Measurements from ENCODE around the gene LSP1.

LSP1 gene

DNA sequence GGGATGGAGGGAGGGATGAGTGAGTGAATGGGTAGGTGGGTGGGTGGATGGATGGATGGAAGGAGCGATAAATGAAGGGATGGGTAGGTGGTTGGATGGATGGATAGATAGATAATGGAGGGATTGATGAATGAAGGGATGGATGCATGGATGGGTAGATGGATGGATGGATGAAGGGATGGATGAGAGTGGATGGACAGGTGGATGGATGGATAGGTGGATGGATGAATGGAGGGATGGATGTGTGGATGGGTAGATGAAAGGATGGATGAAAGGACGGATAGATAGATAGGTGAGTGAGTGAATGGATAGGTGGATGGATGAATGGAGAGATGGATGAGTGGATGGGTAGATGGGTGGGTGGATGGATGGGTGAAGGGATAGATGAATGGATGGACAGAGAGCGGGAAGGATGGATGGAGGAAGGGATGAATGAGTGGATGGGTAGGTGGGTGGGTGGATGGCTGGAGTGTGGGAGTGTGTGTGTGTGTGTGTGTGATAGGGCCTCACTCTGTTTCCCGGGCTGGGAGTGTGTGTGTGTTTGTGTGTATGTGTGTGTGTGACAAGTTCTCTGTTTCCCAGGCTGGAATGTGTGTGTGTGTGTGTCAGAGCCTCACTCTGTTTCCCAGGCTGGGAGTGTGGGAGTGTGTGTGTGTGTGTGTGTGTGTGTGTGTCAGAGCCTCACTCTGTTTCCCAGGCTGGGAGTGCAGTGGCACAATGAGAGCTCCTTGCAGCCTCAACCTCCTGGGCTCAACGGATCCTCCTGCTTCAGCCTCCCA lies 40.9 kb downstream of the LSP1 start:
- no peak for DNase-seq

DNA sequence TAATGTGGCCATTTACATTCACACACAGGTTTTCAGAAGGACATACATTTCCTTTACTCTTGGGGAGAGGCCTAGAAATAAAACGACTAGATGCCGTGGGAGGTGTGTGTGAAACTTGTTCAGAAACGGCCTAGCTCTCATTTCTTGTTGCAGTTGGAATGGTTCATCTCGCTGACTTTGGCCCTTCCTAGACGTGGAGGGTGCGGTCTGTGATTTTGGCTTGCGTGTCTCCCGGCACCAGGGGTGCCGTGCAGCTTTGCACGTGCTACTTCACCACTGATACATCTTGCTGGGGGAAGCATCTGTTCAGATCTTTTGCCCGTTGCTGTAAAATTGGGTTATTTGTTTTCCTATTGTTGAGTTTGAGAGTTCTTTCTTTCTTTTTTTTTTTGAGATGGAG lies 41.9 kb downstream of the LSP1 start:
- DNase-seq: no peak

DNA sequence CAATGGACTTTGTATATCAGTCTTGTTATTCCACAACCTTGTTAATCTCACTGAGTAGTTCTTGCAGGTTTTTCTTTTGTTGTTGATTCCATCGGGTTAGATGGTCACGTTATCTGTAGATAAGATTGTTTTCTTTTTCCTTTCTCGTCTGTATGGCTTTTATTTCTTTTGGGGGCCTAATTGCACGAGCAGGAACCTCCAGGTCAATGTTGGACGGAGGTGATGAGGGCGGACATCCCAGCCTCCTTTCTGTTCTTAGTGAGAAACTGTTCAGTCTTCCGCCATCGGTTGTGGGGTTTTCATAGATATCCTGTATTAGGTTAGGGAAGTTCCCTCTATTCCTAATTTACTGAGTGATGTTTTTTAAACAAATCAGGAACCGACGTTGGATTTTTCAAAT lies 43.6 kb downstream of the LSP1 start:
- DNase-seq: no peak

DNA sequence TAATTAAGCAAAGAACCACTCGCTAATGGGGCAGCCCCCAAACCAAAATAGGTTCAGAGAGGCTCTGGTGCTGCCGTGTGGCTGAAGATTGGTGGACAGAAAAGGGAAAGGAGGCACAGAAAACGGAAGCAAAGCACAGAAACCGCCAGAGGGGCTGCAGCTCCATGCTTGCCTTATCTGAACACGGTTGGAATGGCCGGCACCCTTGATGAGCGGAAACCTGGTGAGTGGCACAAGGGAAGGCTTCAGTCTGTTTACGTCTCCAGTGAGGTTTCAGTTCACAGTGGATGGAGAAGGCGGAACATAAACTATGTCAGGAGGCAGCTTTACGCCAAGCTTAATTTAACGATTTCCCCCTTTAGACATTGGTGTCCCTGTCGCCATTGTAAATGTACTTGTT lies 44.0 kb downstream of the LSP1 start:
- DNase-seq: no peak

DNA sequence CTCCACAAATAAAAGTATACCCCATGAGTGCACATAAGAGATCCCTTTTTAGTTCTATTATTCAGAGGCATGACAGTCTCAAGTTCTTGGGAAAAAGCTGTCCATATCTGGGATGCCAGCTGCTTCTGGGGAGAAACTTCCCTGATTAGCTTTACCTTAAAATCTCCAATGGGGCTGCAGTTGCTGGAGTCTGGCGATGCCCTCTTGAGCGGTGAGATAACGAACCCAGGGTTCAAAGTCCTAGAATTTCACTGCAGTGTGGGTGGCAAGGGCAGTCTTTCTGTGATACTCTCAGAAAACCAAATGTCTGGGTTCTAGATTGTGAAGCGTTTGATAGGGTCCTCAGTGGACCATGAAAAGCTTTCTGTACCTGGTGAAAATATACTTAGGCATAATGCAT lies 46.2 kb downstream of the LSP1 start:
- DNase-seq: no peak

DNA sequence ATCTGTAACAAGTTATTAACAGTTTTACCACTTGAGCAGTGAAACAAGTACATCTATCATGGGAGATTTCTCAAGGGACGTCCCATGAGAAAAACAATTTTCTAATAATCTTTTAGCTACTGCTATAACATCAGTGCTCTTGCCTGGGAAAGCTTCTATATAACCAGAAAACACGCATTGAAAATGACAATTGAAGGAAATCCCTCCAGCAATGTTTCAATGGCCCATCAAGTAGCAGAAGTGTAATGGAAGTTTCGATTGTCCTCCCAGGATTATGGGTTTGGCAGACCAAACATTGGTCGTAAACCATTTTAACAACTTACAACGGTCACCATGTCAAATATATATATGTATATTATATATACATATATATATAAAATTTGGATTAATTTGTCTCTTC lies 46.8 kb downstream of the LSP1 start:
- DNase-seq: no peak

DNA sequence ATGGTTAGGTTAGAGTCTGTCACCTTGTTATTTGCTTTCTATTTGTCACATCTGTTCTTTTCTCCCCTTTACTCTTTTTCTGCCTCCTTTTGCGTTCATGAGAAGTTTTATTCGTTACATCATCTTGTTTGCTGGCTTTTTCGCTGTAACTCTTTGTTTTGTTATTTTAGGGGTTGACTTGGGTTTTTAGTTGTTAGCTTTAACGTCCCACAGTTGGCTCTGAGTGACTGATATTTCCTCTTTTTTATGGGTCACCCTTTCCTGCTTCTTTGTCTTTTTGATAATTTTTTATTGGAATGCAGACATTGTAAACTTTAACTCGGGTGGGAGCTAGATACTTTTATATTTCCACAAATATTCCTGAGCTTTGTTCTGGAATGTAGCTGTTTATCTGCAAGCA lies 53.3 kb downstream of the LSP1 start:
- DNase-seq: no peak

DNA sequence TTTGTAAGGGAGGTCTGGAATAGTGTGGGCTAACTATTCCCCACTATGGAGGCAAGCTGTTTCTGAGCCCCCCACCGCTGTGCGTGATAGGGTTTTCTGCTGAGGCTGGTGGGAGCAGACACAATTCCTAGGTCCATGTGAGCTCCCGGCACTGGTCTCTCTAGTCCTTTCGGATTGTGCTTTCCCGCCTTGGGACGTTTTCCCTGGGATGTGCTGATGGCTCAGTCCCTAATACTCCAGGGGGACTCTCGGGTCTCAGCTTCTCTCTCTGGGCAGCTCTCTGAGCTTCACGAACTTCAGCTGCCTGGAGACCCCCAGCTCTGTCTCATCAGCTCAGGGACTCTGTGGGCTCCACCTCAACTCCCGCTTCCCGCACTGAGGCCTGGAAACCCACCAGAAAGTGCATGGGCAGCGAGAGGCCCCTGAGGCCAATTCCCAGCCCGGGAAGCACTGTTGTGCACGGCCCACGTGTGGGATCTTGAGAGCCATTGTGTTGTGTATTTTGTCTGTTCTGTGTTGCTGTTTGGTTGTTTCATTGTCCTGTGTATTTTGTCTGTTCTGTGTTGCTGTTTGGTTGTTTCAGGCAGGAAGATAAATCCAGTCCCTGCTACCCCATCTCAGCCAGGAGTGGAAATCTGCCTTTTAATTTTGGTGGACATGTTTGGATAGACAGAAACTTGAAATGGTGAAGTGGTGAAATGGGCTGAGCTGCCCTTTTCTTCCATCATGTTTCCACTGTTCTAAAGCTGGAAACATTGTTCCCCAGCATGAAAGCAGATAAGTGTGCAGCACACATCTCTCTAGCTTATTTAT lies 53.9 kb downstream of the LSP1 start:
- no peak for DNase-seq

DNA sequence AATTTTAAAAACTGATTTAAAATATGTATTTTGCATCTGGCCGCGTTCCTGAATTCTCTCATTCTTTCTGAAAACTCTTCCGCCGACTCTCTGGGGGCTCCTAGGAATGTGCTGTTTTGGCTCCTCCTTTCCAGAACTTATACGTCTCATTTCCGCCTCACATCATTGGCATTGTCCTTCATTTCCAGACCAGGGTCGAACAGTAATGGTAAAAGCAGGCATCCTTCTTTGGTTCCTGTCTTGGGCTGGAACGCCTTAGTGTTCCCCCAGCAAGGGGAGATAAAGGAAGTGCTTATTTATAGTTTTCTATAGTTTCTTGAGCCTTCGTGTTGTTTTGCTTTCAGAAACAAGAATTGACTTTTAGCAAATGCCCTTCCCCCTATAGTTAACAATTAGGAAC lies 55.7 kb downstream of the LSP1 start:
- no peak for DNase-seq

DNA sequence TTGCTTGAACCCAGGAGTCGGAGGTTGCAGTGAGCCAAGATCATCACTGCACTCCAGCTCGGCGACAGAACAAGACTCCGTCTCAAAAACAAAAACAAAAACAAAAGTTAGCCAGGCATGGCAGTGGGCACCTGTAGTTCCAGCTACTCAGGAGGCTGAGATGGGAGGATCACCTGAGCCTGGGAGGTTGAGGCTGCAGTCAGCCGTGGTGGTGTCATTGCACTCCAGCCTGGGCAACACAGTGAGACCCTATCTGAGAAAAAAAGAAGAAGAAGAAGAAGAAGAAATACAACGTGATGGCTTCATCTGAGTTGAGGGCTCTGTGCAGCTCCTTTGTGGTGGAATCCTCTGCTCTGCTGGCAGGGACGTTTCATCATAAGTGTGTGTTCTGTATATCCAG lies 56.6 kb downstream of the LSP1 start:
- DNase-seq: no peak

DNA sequence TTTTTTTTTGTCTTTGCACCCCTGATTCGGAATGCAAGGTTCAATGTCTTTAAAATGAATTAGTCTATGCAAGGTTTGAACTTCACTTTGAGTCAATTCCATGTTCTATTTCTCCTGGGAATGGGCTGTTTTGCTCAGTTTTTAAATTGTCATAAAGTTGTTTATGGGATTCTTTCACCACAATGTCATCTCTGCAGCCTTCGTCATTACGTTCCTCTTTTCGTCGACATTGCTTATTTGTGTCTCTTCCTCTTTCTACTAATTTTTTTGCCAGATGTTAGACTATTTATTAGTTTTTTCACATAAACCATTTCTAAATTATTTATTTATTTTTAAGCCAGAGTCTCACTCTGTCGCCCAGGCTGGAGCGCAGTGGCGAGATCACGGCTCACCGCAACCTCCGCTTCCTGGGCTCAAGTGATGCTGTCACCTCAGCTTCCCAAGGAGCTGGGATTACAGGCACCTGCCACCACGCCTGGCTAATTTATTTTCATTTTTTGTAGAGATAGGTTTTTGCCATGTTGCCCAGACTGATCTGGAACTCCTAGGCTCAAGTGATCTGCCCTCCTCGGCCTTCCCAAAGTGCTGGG lies 59.5 kb downstream of the LSP1 start:
- DNase-seq: no peak

DNA sequence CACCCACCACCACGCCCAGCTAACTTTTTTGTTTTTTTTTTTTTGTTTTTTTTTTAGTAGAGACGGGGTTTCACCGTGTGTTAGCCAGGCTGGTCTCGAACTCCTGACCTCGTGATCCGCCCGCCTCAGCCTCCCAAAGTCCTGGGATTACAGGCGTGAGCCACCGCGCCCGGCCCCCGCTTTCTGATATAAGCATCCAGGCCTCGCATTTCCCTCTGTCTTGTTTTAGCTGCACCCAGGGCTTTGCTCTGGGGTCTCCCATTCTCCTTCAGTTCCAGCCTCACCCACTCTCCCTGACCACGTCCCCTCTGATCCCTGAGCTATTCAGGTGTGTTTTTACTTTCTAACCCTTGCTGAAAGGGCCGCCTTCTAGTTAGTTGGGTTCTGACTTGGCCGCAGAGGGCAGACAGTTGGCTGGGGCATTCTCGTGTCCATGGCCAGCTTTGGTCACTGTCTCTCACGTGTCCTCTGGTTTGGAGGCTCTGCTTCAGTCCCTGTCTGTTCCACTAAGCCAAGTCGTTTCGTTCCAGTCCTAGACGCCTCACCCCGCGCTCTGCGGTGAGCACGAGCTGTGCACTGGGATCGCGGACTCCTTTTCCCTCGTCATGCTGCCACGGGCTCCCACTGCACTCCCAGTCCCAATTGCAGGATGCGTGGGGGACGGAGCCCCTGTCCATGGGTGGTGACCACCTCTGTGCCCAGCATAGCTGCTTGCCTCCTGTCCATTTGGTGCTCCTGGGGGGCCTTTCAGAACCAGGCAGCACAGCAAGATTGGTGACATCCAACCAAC lies 60.6 kb downstream of the LSP1 start:
- no peak for DNase-seq

DNA sequence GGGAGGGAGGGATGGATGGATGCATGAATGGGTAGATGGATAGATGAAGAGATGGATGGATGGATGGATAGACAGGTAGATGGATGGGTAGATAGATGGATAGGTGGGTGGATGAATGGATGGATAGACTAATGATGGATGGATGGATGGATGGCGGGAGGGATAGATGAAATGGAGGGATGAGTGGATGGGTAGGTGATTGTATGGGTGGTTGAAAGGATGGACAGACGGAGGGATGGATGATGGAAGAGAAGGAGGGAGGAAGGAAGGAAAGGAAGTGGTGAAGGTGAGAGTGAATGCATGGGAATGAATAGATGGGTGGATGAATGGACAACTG lies 62.9 kb downstream of the LSP1 start:
- no peak for DNase-seq

DNA sequence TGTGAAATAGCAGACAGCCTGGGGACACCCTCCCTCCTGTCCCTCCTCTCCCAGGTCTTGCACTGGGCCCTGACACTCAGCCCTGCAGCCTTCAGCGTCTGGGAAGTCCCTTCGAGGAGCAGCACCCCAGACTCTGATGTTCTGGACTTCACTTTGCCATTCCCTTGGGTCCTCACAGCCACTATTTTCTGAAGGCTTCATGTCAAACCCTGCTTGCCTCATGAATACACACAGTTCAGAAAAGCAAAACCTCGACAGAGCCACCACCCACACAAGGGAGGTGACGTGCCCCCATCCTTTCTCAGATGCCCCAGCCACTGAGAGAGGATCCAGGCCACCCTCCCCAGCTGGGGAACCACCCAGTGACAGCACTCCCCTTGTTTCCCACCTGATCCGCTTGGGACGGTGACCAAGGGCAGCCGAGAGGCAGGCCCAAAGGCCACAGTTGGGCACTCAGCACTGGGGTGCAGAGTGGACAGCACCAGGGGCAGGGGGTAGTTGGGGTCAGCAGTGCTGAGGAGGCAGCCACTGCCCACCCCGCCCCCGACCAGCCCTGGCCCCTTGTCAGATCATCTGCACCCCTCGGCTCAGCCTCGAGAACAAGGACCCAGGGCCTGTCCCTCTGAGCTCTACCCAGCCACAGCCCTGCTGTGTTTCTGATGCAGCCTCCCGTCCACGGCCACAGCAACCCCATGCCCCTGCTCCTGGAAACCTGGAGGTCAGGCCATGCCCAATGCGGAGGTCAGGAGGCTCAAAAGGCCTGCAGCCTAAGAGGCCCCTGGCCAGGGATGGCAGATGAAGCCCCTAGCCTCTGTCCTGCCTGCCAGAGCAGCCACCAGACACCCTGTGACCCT lies 63.5 kb downstream of the LSP1 start:
- no peak for DNase-seq

DNA sequence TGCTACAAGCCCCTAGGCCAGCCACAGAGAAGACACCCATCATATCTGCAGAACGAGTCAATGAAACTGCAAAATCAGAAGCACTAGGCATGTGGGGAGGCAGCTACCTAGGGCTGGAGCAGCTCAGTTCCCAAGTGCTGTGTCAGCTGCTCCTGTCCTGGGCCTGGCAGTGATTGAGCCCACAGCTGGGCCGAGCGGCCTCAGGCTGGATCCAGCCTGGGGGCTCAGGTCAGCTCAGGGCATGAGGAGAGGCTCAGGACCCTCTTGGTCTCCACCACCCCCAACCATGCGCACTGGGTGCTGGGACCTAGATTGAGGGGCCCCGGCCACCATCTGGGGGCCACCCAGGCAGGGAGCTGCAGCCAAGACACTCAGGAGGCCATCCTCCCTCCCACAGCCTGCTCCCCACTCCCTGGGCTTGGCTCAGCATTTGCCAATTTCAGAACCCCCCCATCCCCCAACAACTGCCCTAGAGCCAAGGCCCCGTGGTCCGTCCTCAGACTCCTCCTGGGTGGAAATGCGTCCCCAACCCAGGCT lies 64.2 kb downstream of the LSP1 start:
- no peak for DNase-seq

DNA sequence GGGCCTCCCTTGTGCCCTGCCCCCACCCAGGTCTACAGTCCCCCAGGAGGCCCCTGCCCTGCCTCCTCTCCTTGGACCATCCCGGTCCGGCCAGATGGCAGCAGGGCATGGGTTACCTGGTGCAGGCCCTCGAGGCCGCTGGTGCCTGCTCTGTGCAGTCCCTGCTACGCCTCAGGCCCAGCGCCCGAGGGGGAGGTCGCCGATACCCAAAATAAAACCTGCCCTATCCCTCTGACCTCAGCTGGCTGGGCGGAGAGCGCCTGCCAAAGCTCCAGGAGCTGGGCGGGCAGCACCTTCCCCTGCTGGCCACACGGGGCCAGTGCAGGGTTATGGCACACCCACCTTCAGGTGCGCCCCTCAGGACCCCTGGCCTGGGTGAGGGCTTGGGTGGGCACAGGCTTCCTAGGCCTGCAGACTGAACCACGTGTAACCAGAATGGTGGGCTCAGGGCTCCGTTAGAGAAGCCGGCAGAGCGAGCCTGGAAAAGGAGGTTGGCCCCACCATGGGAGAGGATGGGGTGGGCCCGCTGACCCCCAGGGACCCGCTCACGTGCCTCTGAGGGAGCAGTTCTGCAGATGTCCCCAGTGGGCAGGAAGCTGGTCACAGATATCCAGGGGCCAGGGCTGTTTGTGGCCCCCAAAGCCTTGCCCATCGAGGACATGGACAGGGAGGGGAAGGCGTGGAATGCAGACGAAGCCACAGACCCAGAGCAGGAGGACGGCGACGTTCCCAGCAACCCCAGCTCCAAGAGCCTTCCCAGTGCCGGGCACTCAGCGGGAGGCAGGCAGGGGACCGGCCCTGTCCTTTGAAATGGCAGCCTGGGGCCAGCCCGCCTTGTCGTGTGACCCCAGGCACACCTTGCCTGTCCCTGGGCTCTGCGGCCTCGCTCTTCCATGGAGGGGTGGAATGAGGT lies 64.9 kb downstream of the LSP1 start:
- DNase-seq: no peak

DNA sequence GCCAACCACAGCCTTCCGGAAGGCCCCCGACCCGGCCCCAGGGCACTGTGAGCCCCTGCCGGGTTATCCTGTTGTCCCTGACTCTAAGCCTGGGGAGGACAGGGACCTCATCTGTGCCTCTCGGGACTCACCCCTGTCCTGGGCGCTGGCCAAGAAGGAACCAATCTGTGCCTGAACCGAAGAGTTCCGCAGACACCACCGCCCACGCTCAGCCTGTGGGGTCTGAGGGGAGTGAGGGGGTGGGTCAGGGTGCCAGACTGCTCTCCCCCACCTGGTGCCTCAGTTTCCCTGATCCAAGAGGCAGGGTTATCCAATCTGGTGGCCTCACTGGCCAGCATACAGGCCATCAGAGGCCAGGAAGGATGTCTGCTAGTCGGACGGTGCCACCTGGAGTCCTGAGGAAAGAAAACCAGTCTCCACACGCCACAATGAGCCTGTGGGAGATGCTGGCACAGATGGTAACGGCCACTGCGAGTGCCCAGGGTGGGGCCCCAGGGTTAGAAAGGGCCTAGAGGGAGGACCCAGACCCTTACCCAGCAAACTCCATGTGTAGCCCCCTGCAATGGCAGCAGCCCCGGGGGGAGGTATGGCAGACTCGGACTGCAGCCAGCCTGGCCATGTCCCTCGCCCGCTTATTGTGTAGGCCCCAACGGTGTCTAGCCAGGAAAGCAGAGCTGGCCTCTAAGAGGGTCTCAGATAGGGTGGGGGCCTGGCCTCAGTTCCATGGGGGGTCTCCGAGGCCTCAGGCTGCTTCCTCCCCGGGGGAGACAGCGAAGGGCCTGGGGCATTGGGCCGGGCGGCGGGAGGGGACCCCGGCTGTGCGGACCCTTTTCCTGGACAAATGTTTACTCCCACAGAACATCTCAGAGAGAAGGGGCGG lies 65.8 kb downstream of the LSP1 start:
- no peak for DNase-seq

DNA sequence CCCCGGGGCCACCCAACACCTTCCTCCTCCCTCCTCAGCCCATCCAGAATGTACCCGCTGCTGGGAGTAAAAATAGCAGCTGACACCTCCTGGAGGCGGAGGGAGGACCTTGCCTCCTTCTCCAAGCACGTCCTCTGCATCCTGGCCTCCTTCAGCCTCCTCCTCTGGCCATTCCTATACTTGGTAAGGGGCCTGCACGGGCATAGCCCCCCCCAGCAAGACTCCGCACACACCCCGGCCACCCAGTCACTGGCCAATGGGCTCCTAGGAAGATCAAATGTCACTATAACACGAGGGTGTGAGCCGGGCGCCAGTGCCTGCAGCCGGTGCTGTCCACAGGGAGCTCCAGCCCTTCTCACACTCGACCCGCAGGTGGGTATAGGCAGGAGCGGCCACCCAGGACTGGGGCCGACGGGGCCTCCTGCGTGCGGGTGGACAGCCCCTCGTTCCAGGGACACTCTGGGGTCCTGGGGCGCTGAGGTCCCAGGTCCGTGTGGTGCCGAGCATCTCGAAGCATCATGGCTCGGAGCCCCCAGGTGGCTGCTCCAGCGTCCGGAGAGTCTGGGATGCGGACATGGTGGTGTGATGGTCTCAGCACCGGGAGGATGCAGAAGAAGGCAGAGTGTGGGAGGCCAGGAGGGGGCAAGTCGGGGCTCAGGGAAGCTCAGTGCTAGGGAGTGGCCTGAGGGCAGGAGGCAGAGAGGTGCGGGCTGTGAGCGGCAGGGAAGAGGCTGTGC lies 66.7 kb downstream of the LSP1 start, which contains the start of gene TNNT3:
Gene TNNT3 (plus strand): TSS at position 313 of the 737 bp plus-strand sequence. CDS start 3,172 bp downstream, outside the sequence.
- no peak for DNase-seq

Measured in central memory CD4-positive, alpha-beta T cell (primary cell).